ENCODE measurements around the gene AFAP1. TPM values are rescaled to one million over a fixed set of nuclear protein-coding genes. Genes with fewer than 3 reads are reported as not detected.

AFAP1 gene
- total and polyA plus RNA-seq, 2 of the 8 experiments (the other 6 are each of a cell fraction or from before 2014, with no cell fraction given): 3.6 to 18.2 TPM

GRCh38 chr4:7708981-7709380 lies 230.7 kb downstream of the AFAP1 start (continued):
- TF ChIP-seq CHD7 (IDR thresholded peaks at IDR 0.05; ENCODE audit: insufficient replicate concordance, low read length) (no peak), SIN3A (conservative IDR thresholded peaks at IDR 0.05 in 1 of 2, IDR thresholded peaks at IDR 0.05 in 1 of 2; ENCODE audit: low read depth in 1 of 2, low read length in 2 of 2) (no peak)

All from H1 (cell line).